GM12801 (cell line): Measurements from ENCODE around the gene GRIK5.

Experiments used
- TF ChIP-seq, protein P1 (sequence below): IDR thresholded peaks from one replicate; pipeline ENCODE4 v1.5.1; 2011; ENCODE audit warnings: control low read depth; ENCODE audit not compliant: insufficient read length; ENCODE audit errors: extremely low read depth

Gene GRIK5

DNA sequence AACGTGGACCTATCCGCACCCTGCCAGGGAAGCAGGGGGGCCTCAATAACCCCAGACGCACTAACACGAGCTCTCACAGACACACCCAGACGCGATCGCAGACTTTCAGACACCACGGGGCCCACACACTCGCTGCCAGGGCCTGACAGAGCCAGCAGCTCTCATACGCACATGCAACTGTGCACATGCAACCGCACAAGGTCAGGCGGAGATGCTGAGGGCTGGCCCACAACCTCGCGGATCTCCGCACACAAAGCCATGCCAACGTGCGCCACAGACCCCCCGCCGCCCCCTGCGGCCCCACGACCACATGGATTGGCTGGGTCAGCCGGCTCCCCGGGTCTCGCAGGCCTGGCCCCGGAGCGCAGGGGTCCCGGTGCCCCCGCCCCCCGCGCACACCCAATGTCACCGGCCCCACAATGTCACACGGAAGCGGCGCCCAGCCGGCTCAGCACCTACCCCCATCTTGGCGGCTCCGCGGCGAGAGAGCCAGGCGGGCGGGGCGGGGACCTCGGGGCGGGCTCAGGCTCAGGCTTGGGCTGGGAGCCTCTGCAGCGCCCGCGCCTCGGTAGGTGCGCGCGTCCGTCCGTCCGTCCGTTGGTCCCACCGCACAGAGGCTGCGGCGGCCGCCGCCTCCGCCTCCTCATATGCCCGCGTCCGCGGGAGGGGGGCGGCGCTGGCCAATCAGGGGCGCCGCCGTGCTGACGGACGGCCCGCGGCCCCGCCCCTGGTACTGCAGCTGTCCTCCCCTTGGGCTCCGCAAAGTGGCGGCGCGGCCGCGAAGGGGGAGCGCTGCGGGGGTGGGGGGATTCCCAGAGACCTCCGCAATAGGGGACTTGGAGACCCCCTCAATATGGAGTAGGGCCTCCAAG lies 76.2 kb downstream of the GRIK5 start, which contains the start of gene ATP1A3:
ATP1A3 (minus strand) TSS at position 619 of the 872 bp plus-strand sequence; CDS start at position 465, 154 bp downstream.
- TF ChIP-seq, protein P1, sequence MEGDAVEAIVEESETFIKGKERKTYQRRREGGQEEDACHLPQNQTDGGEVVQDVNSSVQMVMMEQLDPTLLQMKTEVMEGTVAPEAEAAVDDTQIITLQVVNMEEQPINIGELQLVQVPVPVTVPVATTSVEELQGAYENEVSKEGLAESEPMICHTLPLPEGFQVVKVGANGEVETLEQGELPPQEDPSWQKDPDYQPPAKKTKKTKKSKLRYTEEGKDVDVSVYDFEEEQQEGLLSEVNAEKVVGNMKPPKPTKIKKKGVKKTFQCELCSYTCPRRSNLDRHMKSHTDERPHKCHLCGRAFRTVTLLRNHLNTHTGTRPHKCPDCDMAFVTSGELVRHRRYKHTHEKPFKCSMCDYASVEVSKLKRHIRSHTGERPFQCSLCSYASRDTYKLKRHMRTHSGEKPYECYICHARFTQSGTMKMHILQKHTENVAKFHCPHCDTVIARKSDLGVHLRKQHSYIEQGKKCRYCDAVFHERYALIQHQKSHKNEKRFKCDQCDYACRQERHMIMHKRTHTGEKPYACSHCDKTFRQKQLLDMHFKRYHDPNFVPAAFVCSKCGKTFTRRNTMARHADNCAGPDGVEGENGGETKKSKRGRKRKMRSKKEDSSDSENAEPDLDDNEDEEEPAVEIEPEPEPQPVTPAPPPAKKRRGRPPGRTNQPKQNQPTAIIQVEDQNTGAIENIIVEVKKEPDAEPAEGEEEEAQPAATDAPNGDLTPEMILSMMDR = no peak

DNA sequence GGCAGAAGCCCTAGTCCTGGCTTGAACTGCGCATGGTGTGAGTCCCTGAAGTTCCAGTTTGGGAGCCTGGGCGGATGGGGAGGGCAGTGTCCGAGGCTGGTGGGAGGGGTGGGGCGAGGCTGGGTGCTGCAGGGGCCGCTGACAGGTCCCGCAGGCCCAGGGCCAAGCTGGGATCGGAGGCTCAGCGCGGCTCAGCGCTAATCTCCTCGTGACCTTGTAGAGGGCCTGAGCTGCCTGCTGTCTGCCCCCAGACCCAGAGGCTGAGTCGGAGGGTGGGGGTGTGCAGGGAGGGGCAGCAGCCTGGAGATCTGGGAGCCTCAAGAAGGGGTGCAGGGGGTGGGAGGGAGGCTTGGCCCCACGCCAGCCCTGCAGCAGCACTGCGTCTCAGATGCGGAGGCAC lies 79.0 kb downstream of the GRIK5 start:
- TF ChIP-seq, protein P1 = no peak

DNA sequence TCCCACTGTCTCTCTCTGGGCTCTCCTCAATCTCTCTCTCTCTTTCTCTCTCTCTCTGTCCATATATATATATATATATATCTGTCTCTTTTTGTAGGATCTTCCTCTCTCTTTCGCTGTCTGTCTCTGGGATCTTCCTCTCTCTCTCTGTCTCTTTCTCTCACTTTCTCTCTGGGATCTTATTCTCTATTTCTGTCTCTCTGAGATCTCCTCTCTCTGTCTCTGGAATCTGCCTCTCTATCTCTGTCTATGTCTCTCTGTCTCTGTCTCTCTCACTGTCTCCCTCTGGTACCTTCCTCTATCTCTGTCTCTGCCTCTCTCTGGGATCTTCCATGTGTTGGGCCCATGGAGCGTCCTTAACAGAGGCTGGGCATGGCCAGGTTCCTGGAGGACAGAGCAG lies 79.4 kb downstream of the GRIK5 start:
- TF ChIP-seq, protein P1 = no peak

DNA sequence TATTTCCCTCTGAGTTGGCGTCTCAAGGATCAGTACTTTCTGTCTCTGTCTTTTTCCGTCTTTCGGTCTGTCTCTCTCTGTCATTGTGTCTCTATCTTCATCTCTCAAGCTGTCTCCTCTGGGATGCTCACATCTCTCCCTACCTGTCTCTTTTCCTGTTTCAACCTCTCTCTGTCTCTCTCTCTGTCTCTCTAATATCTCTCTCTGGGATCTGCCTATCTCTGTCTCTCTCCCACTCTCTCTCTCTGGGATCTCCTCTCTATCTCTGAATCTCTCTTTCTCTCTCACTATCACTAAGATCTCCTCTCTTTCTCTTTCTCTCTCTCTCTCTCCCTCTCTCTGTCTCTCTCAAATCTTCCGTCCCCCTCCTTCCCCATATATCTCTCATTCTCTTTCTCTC lies 80.0 kb downstream of the GRIK5 start:
- TF ChIP-seq, protein P1 = no peak

DNA sequence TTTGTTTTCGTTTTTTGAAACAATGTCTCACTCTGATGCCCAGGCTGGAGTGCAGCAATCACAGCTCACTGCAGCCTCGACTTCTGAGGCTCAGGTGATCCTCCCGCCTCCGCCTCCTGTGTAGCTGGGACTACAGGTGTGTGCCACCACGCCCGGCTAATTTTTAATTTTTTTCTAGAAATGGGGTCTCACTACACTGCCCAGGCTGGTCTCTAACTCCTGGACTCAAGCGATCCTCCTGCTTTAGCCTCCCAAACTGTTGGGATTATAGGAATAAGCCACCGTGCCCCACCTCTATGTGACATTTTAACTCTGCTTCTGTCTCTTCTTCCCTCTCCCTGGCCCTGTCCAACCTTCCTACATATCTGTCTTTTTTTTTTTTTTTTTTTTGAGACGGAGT lies 81.1 kb downstream of the GRIK5 start:
- TF ChIP-seq, protein P1 = no peak

DNA sequence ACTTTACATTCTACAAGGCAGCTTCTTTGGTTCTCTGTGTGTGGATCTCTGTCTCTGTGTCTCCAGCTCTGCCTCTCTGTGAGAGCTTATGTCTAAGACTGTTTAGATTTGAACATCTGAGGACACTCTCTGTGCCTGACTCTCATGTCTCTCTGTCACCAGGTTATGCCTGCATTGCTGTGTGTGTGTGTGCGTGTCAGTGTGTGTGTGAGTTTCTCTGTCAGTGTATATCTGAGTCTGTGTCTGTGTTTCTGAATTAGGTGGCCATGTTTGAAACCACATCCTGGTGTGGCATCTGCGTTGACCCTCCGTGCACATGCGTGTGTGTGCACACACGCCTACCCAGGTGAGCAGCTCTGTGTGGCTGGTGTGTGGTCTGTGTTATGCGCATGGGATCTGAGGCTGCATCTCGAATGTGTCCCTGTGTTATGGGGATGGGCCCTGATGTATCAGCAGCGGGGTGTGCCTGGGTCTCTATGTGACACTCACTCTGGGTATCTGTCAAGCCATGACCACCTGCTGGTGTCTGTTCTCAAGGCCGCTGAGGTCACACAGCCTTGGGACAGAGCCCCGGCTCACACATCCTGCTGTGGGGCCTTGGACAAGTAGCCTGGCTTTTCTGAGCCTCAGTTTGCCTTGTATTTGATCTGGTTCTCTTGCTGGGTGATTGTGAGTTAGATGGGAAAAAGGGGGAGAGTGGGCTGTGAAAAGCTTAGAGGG lies 82.7 kb downstream of the GRIK5 start:
- TF ChIP-seq, protein P1 = no peak

DNA sequence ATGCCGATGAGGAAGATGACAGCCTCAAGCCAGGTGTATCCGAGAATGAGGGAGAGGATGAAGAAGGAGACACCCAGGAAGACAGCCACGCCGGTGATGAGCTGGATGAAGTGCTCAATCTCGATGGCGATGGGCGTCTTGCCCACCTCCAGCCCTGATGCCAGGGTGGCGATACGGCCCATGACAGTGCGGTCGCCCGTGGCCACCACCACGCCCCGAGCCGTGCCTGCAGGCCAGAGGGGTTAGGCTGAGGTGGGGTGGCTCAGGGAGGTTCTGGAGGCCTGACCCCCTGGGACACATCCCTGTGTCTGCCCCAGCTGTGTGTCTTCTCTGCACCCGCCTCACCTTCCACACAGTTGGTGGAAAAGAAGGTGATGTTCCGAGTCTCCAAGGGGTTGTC lies 85.0 kb downstream of the GRIK5 start:
- TF ChIP-seq, protein P1 = no peak
